ENCODE measurements around the gene LGR6. TPM values are rescaled to one million over a fixed set of nuclear protein-coding genes. Genes with fewer than 3 reads are reported as not detected.

LGR6 gene
- total RNA-seq, 1 donor from 2014 or later, result 26.0 TPM

- TF ChIP-seq CTCF (IDR thresholded peaks at IDR 0.05), result peak; percentile 59 to 89 (median 88)
- H3K4me3 ChIP-seq, result no peak overlapping the region
- H3K9me3 ChIP-seq, result no peaks in the 10 kb centered on the region
- H3K27me3 ChIP-seq, result no peaks in the 10 kb centered on the region
- peaks cover 0 to 6% of the 10 kb centered on the region in 2 donors for H3K4me1 ChIP-seq
- no peak overlapping the region for H3K27ac ChIP-seq
- H3K36me3 ChIP-seq, result no peaks in the 10 kb centered on the region
- peak in 1 of 2 donors; percentile 91 for DNase-seq (ENCODE audit: low spot score in 2 of 2)
- intact Hi-C loops (cut with DNase I), result loop anchor here (5.0 kb wide), 1 partner anchor 532 kb away; no protein-coding TSS in a partner anchor
Measured at GRCh38 chr1:202184750-202185460, 8.7 kb upstream of the LGR6 start.

GRCh38 chr1:202186327-202186726, 7.3 kb upstream of the LGR6 start:
- Histone ChIP-seq H3K4me3 (no peak overlapping the region), H3K36me3 (no peaks in the 10 kb centered on the region), H3K4me1 (peaks cover 0 to 6% of the 10 kb centered on the region in 2 donors), H3K27ac (no peak overlapping the region), H3K9me3 (no peaks in the 10 kb centered on the region), H3K27me3 (no peaks in the 10 kb centered on the region)
- DNase-seq (ENCODE audit: low spot score in 2 of 2), result no peak
- intact Hi-C loops (cut with DNase I), result loop anchor here (5.0 kb wide), 1 partner anchor 531 kb away; no protein-coding TSS in a partner anchor
- TF ChIP-seq CTCF (IDR thresholded peaks at IDR 0.05), result no peak

- TF ChIP-seq CTCF (IDR thresholded peaks at IDR 0.05), result no peak
- no peak for DNase-seq (ENCODE audit: low spot score in 2 of 2)
- Histone ChIP-seq H3K9me3 (no peaks in the 10 kb centered on the region), H3K27ac (no peak overlapping the region), H3K27me3 (no peaks in the 10 kb centered on the region), H3K36me3 (no peaks in the 10 kb centered on the region), H3K4me3 (no peak overlapping the region), H3K4me1 (peaks cover 0 to 6% of the 10 kb centered on the region in 2 donors)
- intact Hi-C loops (cut with DNase I), result loop anchor here (5.0 kb wide), 1 partner anchor 530 kb away; no protein-coding TSS in a partner anchor
Measured at GRCh38 chr1:202187041-202187671, 6.4 kb upstream of the LGR6 start.

GRCh38 chr1:202187697-202188407, 5.7 kb upstream of the LGR6 start:
- H3K27me3 ChIP-seq, result no peaks in the 10 kb centered on the region
- no peak for DNase-seq (ENCODE audit: low spot score in 2 of 2)
- peaks cover 3 to 6% of the 10 kb centered on the region in 2 donors for H3K4me1 ChIP-seq
- no peak overlapping the region for H3K4me3 ChIP-seq
- H3K36me3 ChIP-seq, result no peaks in the 10 kb centered on the region
- H3K9me3 ChIP-seq, result no peaks in the 10 kb centered on the region
- no peak overlapping the region for H3K27ac ChIP-seq
- TF ChIP-seq CTCF (IDR thresholded peaks at IDR 0.05), result no peak
- intact Hi-C loops (cut with DNase I), result loop anchor here (5.0 kb wide), 1 partner anchor 529 kb away; no protein-coding TSS in a partner anchor

- H3K36me3 ChIP-seq, result no peaks in the 10 kb centered on the region
- H3K9me3 ChIP-seq, result no peaks in the 10 kb centered on the region
- H3K27ac ChIP-seq, result no peak overlapping the region
- peaks cover 3 to 11% of the 10 kb centered on the region in 2 donors for H3K4me1 ChIP-seq
- peak in 1 of 2 donors; percentile 85 for DNase-seq (ENCODE audit: low spot score in 2 of 2)
- intact Hi-C loops (cut with DNase I), result loop anchor here (1.0 to 5.0 kb wide), 2 partner anchors 126 to 528 kb away; no protein-coding TSS in a partner anchor
- no peak overlapping the region for H3K4me3 ChIP-seq
- TF ChIP-seq CTCF (IDR thresholded peaks at IDR 0.05), result peak; percentile 56 to 93 (median 91)
- no peaks in the 10 kb centered on the region for H3K27me3 ChIP-seq
Measured at GRCh38 chr1:202189001-202189790, 4.4 kb upstream of the LGR6 start.
